WTC11 (cell line): Measurements from ENCODE around the gene NUDCD3. TPM values are rescaled to one million over a fixed set of nuclear protein-coding genes. Genes with fewer than 3 reads are reported as not detected.

ENCODE experiments used
- ATAC-seq: fragments of 200-7000 bp; cut with Tn5 transposase; 2 replicates; pipeline ENCODE4 v1.10.0; 2021; ENCODE audit warnings: mild to moderate bottlenecking, moderate library complexity
- CTCF ChIA-PET: fragments of 300-600 bp; sonication (Branson Sonifier 250); formaldehyde crosslinking; loops from one replicate; lab custom pipeline; 2021; ENCODE audit warnings: antibody characterized with exemption; lab: Charles Lee
- POLR2A ChIA-PET: fragments of 350-600 bp; sonication (Branson Sonifier 250); formaldehyde crosslinking; loops from one replicate; lab custom pipeline; 2021; ENCODE audit warnings: antibody characterized with exemption; lab: Charles Lee
- DNase-seq: peaks from one replicate; pipeline ENCODE4 v3.0.0; 2021; ENCODE audit warnings: low spot score
- H3K27ac Mint-ChIP-seq: 2 replicates; pipeline ENCODE4 v1.8.0; 2021; ENCODE audit warnings: mixed read lengths
- H3K27me3 Mint-ChIP-seq: 2 replicates; pipeline ENCODE4 v1.8.0; 2021; ENCODE audit warnings: low read depth, mild to moderate bottlenecking, moderate library complexity, mixed read lengths
- H3K36me3 Mint-ChIP-seq: 2 replicates; pipeline ENCODE4 v1.8.0; 2021; ENCODE audit warnings: mixed read lengths
- H3K4me1 Mint-ChIP-seq: 2 replicates; pipeline ENCODE4 v1.8.0; 2022; ENCODE audit warnings: mixed read lengths
- H3K4me3 Mint-ChIP-seq: 2 replicates; pipeline ENCODE4 v1.8.0; 2021; ENCODE audit warnings: mild to moderate bottlenecking, moderate library complexity, mixed read lengths
- H3K9me3 Mint-ChIP-seq: 2 replicates; pipeline ENCODE4 v1.8.0; 2021; ENCODE audit warnings: mixed read lengths
- ATF1 ChIP-seq: sonication (generic); formaldehyde crosslinking; IDR thresholded peaks from 2 replicates; pipeline ENCODE4 v1.8.1; 2023; ENCODE audit warnings: mild to moderate bottlenecking, moderate library complexity, missing genetic modification reagents
- ATF6 ChIP-seq: sonication (generic); formaldehyde crosslinking; IDR thresholded peaks from 2 replicates; pipeline ENCODE4 v1.8.1; 2023; ENCODE audit warnings: mild to moderate bottlenecking, missing genetic modification reagents
- ESRRA ChIP-seq: sonication (generic); formaldehyde crosslinking; IDR thresholded peaks from 2 replicates; pipeline ENCODE4 v1.8.1; 2022; ENCODE audit warnings: mild to moderate bottlenecking, missing genetic modification reagents, borderline replicate concordance
- ETV6 ChIP-seq: sonication (generic); formaldehyde crosslinking; IDR thresholded peaks from 2 replicates; pipeline ENCODE4 v1.8.1; 2022; ENCODE audit warnings: mild to moderate bottlenecking, missing genetic modification reagents
- FOXJ3 ChIP-seq: sonication (generic); formaldehyde crosslinking; IDR thresholded peaks from 2 replicates; pipeline ENCODE4 v1.9.0; 2021; ENCODE audit warnings: missing genetic modification reagents, mild to moderate bottlenecking, borderline replicate concordance
- FOXK1 ChIP-seq: sonication (generic); formaldehyde crosslinking; IDR thresholded peaks from 2 replicates; pipeline ENCODE4 v1.8.0; 2022; ENCODE audit warnings: mild to moderate bottlenecking, moderate library complexity, missing genetic modification reagents
- GRHL2 ChIP-seq: fragments of 250-450 bp; sonication (Bioruptor Pico); IDR thresholded peaks from 2 replicates; pipeline ENCODE4 v1.8.0; 2022; ENCODE audit warnings: mild to moderate bottlenecking, moderate library complexity; ENCODE audit not compliant: insufficient replicate concordance, severe bottlenecking
- GTF2I ChIP-seq: fragments of 250-450 bp; sonication (Bioruptor Pico); conservative IDR thresholded peaks from 2 replicates; pipeline ENCODE4 v1.4.0; 2021; ENCODE audit warnings: mild to moderate bottlenecking
- HMGXB4 ChIP-seq: sonication (generic); formaldehyde crosslinking; IDR thresholded peaks from 2 replicates; pipeline ENCODE4 v1.8.1; 2023; ENCODE audit warnings: mild to moderate bottlenecking, moderate library complexity, missing genetic modification reagents
- IRF2 ChIP-seq: sonication (generic); formaldehyde crosslinking; IDR thresholded peaks from 2 replicates; pipeline ENCODE4 v1.8.0; 2022; ENCODE audit warnings: low read depth, missing genetic modification reagents, borderline replicate concordance
- JAZF1 ChIP-seq: fragments of 250-450 bp; sonication (Bioruptor Pico); IDR thresholded peaks from 2 replicates; pipeline ENCODE4 v1.9.0; 2021; ENCODE audit warnings: moderate library complexity, mild to moderate bottlenecking, inconsistent platforms
- JUN ChIP-seq: sonication (generic); formaldehyde crosslinking; IDR thresholded peaks from 2 replicates; pipeline ENCODE4 v1.8.0; 2023; ENCODE audit warnings: mild to moderate bottlenecking, missing genetic modification reagents
- KAT7 ChIP-seq: sonication (generic); formaldehyde crosslinking; IDR thresholded peaks from 2 replicates; pipeline ENCODE4 v1.8.1; 2023; ENCODE audit warnings: missing genetic modification reagents, mild to moderate bottlenecking, borderline replicate concordance
- NFYB ChIP-seq: sonication (generic); formaldehyde crosslinking; conservative IDR thresholded peaks from 2 replicates; pipeline ENCODE4 v1.8.0; 2022; ENCODE audit warnings: low read depth, missing genetic modification reagents
- NR3C1 ChIP-seq: sonication (generic); formaldehyde crosslinking; conservative IDR thresholded peaks from 2 replicates; pipeline ENCODE4 v1.8.1; 2023; ENCODE audit warnings: low read depth, mild to moderate bottlenecking, missing genetic modification reagents
- SMAD4 ChIP-seq: sonication (generic); formaldehyde crosslinking; IDR thresholded peaks from 2 replicates; pipeline ENCODE4 v1.8.0; 2022; ENCODE audit warnings: mild to moderate bottlenecking, missing genetic modification reagents
- SP1 ChIP-seq: sonication (generic); formaldehyde crosslinking; conservative IDR thresholded peaks from 2 replicates; pipeline ENCODE4 v1.8.1; 2022; ENCODE audit warnings: missing genetic modification reagents
- ZNF423 ChIP-seq: fragments of 250-450 bp; sonication (Bioruptor Pico); IDR thresholded peaks from 2 replicates; pipeline ENCODE4 v2.1.2; 2022; ENCODE audit warnings: mild to moderate bottlenecking, moderate library complexity
- ZNF671 ChIP-seq: fragments of 250-450 bp; sonication (Bioruptor Pico); IDR thresholded peaks from 2 replicates; pipeline ENCODE4 v1.8.0; 2021; ENCODE audit warnings: mild to moderate bottlenecking
- total RNA-seq: library from RNA; stranded (reverse); gene quantifications from 3 replicates; pipeline ENCODE4 v1.2.3, GENCODE V29; 2021
- TF ChIP-seq, protein P1 (sequence below): fragments of 250-450 bp; sonication (Bioruptor Pico); IDR thresholded peaks from 2 replicates; pipeline ENCODE4 v1.9.0; 2021; ENCODE audit warnings: moderate library complexity, mild to moderate bottlenecking, inconsistent platforms, borderline replicate concordance
- TF ChIP-seq, protein P2 (sequence below): sonication (generic); formaldehyde crosslinking; IDR thresholded peaks from 2 replicates; pipeline ENCODE4 v1.8.1; 2022; ENCODE audit warnings: low read depth, missing genetic modification reagents, borderline replicate concordance

NUDCD3 gene
- total RNA-seq, 1 experiment from 2014 or later = 71.8 TPM

DNA sequence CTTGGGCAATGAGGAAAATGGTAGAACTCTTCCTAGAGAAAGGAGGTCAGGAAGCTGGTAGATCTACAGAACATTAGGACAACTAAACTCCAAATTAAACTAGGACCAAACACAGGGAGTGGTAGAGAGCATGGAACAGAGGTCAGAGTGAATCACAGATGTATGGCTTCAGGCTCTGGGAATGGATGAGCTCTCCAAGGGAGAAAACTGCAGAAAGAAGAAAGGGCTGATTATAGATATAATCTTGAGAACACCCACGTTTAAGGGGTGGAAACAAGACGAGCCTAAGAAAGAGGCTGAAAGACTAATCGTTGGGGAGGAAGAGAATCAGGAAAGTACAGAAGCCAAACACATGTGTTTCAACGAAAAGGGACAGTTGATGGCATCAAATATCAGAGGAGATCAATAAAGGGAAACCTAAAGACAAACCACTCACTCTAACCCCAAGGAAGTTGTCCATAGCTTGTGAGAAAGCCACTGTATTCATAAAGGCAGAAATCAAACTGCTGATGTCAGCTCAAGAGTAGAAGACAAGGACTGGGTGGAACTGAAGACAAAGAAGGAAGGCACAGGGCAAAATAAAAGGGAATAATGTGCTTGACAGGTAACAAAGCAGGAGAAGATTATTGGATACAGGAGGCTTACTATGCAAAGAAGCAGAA, 41.4 kb downstream of the NUDCD3 start:
- ChIA-PET POLR2A (no interaction called here), CTCF (no interaction called here)
- H3K36me3 Mint-ChIP-seq = peaks cover 11% of the 10 kb centered on the region
- no peaks in the 10 kb centered on the region for H3K27me3 Mint-ChIP-seq
- no peak for TF ChIP-seq GTF2I
- TF ChIP-seq, all 79 proteins: peak for 0
- DNase-seq = no peak
- no peak overlapping the region for H3K4me3 Mint-ChIP-seq
- H3K27ac Mint-ChIP-seq = no peak overlapping the region
- no peak for ATAC-seq
- H3K9me3 Mint-ChIP-seq = no peaks in the 10 kb centered on the region
- peaks cover 17% of the 10 kb centered on the region for H3K4me1 Mint-ChIP-seq

DNA sequence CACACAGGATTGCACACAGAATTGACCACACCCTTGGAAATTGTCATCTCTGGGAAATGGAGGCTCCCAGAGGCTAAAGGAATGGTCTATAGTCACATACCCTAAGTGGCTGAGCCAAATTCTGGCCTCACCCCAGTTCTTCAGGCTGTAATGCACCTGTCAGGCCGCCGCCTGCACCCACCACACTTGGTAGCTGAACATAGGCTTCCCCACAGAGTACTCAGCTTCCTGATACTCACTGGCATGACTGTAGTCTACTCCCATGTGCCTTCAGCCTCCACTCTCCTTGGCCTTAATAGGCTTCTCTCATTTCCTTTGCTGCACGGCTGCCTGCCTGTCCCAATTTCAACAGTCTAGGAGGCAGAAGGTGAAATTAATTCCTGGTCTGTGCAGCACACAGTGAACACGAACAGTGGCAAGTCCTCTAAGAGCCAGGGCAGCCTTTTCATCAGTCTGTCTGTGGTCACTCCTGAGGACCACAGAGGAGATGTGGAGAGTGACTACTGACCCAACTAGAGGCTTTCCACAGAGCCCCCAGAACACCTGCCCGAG, 42.5 kb downstream of the NUDCD3 start:
- TF ChIP-seq FOXJ3 (CRISPR knock-in tag) (no peak), JAZF1 (CRISPR knock-in tag) (no peak), GRHL2 (CRISPR knock-in tag) (no peak), SP1 (CRISPR knock-in tag) (no peak), KAT7 (CRISPR knock-in tag) (no peak), ATF1 (CRISPR knock-in tag) (no peak), ESRRA (no peak), ETV6 (CRISPR knock-in tag) (no peak), FOXK1 (CRISPR knock-in tag) (no peak), ZNF423 (no peak), NR3C1 (CRISPR knock-in tag) (no peak), ZNF671 (CRISPR knock-in tag) (no peak), ATF6 (no peak), IRF2 (CRISPR knock-in tag) (no peak), JUN (CRISPR knock-in tag) (no peak), NFYB (no peak), SMAD4 (CRISPR knock-in tag) (no peak), HMGXB4 (no peak)
- TF ChIP-seq, protein P1, sequence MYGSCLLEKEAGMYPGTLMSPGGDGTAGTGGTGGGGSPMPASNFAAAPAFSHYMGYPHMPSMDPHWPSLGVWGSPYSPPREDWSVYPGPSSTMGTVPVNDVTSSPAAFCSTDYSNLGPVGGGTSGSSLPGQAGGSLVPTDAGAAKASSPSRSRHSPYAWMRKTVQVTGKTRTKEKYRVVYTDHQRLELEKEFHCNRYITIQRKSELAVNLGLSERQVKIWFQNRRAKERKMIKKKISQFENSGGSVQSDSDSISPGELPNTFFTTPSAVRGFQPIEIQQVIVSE (CRISPR knock-in tag) = no peak
- TF ChIP-seq, protein P2, sequence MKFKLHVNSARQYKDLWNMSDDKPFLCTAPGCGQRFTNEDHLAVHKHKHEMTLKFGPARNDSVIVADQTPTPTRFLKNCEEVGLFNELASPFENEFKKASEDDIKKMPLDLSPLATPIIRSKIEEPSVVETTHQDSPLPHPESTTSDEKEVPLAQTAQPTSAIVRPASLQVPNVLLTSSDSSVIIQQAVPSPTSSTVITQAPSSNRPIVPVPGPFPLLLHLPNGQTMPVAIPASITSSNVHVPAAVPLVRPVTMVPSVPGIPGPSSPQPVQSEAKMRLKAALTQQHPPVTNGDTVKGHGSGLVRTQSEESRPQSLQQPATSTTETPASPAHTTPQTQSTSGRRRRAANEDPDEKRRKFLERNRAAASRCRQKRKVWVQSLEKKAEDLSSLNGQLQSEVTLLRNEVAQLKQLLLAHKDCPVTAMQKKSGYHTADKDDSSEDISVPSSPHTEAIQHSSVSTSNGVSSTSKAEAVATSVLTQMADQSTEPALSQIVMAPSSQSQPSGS (CRISPR knock-in tag) = no peak
- Mint-ChIP-seq H3K4me1 (peaks cover 17% of the 10 kb centered on the region), H3K4me3 (no peak overlapping the region), H3K9me3 (no peaks in the 10 kb centered on the region), H3K27me3 (no peaks in the 10 kb centered on the region), H3K27ac (no peak overlapping the region), H3K36me3 (peaks cover 11% of the 10 kb centered on the region)
- ChIA-PET CTCF (interaction anchor here (0.6 kb wide), 1 partner anchor 16 kb away, joined by 4 read pairs; no protein-coding TSS in a partner anchor), POLR2A (no interaction called here)
- no peak for ATAC-seq
- no peak for DNase-seq
